Occipital lobe (tissue), 2 donors: Measurements from ENCODE around the gene GJA9. TPM values are rescaled to one million over a fixed set of nuclear protein-coding genes. Genes with fewer than 3 reads are reported as not detected.
"Not testable (repeated sequence)": the region's sequence is repeated elsewhere in the genome, so short reads cannot be mapped to it uniquely, and the experiment has no call there.

ENCODE experiments used
- DNase-seq: peaks from one replicate; lab custom pipeline; 2025; lab: John Stamatoyannopoulos, UW
- total RNA-seq: library from RNA; depleted of rRNA; stranded (reverse); fragments of >200 nt; gene quantifications from one replicate; pipeline ENCODE4 v1.2.3, GENCODE V29; 2014

Gene GJA9
- not detected for total RNA-seq

DNA sequence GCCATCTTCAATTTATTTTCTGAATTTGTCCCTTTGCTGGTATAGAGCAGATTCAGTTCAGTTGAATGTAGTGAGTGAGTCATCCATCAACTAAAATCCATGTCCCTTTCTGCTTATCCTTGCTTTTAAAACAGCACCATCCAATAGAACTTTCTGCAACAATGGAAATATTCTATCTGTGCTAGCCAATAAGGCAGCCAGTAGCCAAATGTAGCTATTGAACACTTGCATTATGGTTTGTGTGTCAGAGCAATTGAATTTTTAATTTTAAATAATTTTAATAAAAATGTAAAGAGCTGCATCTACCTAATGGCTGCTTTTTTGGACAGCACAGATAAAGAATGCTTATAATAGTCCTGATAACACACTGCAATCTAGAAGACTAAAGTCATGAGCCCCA, at the start of gene GJA9:
Gene GJA9, minus strand, starts transcription at position 101 of the 400 bp plus-strand sequence. CDS start 5,489 bp downstream, outside the sequence.
- DNase-seq, result no peak

DNA sequence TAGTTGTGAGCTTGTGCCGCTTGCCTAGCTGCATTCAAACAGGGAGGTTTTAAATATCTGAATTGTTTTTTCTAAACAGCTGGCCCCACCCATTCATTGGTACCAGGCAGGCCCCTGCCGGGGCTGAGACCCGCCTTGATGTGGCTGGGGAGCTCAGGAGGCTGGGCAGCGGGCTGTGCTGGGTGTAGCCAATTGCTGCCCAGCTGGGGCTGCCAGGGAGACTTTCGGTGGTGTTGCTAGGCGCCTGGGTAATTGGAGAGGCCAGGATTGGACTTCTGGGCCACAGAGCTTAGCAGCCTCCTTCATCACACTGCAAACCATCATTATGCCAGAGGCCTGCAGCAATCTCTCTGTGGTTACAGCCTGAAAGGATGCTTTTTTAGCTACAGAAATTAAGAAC, 48.1 kb upstream of the GJA9 start:
- DNase-seq, result peak; percentile 80

GRCh38 chr1:38929054-38929453, 47.7 kb upstream of the GJA9 start:
- no peak for DNase-seq

DNA sequence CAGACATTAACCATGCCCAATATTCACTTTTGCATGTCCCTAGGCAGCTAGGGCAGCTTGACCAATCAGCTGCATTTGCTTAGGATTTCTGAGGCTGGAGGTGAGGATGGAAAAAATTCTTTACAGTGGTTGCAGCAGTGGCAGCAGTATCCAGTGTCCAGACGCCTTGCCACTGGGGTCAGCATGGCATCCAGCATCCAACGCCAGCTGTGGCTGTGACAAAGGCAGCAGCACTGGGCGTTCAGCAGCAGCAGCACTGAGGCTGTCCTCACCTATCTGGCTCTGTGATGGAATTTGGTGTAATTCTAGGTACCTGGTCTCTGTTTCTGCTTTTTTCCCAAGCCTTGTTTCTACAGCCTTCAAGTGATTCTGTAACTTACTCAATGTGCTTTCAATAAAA, 44.7 kb upstream of the GJA9 start:
- no peak for DNase-seq

GRCh38 chr1:38925391-38925790, 44.0 kb upstream of the GJA9 start:
- DNase-seq, result no peak

- no peak for DNase-seq
Measured at GRCh38 chr1:38923607-38924006, 42.2 kb upstream of the GJA9 start.

DNA sequence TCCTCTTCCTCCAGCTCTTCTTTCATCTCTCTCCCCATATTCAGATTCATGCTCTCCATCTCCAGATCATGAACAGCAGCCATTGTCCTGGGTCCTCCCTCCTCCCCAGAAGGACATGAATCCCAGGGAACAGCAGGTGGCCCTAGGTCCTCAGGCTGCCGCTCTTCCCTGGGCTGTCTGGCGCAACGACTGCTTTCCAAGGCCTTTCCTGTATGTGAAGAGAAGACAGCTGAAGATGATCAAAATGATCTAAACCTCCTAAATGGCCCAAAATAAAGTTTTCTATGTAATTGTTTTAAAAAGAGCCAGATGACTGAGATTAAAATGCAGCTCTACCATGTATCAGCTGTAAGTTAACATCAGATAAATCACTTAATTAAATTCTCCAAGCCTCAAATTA, 37.7 kb upstream of the GJA9 start:
- peak; percentile 41 for DNase-seq

DNA sequence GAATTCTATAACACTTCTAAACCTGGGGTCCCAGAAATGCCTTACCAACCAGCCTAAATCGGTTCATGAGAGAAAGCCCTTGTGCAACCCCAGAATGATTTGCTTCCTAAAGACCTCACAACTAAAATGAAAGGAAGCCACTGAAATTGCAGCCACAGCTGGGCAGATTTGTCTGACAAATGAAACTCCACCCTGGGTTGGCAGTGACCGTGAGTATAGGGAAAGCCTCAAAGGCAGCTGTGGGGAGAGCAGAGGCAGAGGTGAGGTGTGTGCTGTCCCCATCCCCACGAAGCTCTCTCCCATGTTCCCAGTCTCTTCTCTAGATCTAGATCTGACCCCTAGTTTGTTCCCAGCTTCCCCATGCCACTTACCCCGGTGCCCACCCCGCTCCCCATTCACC, 37.2 kb upstream of the GJA9 start:
- DNase-seq, result no peak

DNA sequence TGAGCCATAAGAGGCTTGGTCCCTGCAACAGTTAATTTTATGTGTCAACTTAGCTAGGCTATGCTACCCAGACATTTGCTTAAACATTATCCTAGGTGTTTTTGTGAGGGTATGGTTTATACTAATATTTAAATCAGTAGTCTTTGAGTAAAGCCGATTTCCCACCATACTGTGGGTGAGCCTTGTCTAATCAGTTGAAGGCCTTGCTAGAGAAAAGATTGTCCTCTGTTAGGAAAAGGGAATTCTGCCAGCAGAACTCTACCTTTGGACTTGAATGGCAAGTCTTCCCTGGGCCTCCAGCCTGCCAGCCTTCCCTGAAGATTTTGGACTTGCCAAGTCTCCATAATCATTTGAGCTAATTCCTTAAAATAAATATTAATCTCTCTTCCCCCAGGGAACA, 36.4 kb upstream of the GJA9 start:
- no peak for DNase-seq

DNA sequence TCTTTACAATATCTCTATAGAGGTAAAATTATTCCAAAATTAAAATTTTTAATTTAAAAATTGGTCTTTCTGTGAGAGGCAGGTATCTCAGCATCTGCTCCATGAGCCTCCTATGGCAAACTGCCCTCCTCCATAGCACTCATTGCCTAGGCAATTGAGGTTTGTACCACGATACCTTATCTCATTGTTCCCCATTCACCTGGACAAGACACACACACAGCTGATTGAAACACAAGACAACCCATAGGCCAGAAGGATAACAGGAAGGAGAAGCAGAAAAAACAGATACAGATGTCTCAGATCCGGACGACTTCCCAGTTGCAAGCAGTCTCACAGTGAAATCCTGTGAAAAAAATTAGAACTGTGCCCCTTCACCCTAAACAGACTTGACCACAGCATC, 36.0 kb upstream of the GJA9 start:
- DNase-seq, result no peak

DNA sequence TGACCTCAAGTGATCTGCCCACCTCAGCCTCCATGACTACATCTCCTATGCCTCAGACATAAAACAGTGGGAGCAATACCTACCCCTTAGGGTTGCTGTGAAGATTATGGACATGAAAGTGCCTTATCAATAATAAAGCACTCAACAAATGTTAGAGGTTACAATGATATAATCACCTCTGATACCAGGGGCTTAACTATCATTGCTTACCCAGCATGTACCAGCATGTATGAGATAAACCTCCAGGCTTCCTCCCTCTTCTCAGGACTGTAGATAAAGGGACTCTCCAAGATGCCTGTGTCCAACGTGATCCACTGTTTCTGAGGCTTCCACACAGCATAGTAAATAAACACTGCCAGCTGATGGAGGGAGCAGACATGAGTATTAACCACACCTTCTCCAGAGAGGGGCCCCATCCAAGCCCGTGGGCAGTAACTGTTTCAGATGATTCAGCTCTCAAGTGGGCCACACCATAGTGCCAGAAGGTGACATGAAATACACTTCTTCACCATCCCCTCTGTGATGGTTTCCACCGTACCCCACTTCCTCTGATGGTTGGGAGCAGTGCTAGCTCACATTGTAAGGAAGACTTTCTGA, 34.1 kb upstream of the GJA9 start:
- DNase-seq, result no peak

GRCh38 chr1:38914908-38915307, 33.5 kb upstream of the GJA9 start:
- not testable (repeated sequence) for DNase-seq

DNA sequence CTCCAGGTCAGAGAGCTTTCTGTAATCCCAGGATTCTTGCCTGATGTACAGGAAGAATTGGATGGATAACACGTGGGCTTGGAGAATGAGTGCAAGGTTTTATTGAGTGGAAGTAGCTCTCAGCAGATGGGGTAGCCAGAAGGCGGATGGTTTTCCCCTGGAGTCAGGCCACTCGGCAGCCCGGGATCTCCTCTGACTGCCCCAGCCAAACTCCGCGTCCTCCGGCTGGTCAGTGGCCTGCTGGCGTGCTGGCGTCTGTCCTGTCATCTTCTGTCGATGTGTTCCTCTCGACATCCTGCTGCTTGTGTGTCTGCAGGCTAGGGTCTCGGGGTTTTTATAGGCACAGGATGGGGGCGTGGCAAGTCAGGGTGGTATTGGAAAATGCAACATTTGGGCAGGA, 27.4 kb upstream of the GJA9 start:
- no peak for DNase-seq

GRCh38 chr1:38905985-38906384, 24.6 kb upstream of the GJA9 start:
- DNase-seq, result no peak

DNA sequence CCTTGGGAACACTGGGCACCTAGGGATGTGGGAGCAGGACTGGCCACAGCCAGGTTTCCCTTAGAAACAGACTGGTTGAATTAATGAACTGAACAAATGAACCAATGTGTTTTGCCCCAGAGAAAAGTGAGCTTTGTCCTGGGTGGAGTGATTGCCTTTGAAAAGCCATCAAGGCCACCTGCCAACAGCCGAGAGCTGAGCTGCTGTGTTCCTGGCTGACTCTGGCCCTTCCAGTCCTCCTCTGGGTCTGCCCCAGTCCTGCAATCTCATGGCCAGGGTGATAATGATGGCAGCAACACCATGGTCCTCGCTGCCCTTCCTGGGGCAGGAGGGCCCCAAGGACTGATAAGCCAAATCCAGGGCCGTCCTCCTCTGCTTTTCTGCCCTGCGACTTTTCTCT, 18.2 kb upstream of the GJA9 start:
- no peak for DNase-seq

DNA sequence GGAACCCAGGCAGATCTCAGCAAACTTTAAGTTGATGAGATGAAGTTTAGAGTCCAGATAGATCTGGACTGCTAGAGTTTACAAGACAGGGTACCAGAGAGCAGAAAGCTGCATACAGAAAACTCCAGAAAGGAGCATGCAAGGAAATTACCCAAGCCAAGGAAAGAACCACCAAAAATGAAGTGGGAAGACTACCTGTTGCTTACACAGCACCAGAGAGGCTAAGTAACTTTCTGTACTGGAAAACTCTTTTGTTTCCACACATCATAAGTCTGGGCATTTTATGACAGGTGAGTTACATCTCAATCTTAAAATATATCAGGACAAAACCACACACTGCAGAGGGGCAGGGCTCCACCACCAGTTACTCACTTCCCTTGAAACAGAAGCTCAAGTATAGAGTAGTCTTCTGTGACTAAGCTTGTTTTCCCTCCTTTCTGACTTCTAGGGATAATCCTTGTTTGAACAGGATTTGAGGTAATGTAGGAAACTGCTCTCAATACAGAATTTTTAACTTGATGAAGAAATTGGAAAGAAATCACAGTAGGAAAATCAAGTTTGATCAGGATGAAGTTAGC, 17.4 kb upstream of the GJA9 start:
- no peak for DNase-seq

- no peak for DNase-seq
Measured at GRCh38 chr1:38896169-38896568, 14.8 kb upstream of the GJA9 start.

GRCh38 chr1:38892976-38893375, 11.6 kb upstream of the GJA9 start:
- DNase-seq, result no peak

GRCh38 chr1:38891753-38892152, 10.4 kb upstream of the GJA9 start:
- no peak for DNase-seq

DNA sequence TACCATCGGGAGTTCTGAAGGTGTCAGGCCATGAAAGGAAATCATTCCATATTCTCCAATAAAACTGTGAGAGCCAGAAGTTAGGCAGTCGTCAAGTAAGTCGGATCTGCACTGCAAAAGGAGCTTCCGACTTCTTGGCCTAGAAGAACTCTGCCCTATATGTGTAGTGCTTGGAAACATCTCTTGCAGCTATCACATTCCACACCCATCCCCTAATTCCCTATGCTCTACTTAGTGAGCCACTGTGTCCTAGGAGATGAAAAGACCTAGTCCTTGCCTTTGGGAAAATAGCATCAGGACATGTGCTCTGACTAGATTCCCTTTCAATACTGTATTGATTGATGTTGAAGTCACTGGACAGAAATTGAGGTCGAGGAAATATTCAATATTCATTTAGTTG, 8.2 kb upstream of the GJA9 start:
- no peak for DNase-seq

GRCh38 chr1:38888423-38889333, 7.3 kb upstream of the GJA9 start:
- no peak for DNase-seq

DNA sequence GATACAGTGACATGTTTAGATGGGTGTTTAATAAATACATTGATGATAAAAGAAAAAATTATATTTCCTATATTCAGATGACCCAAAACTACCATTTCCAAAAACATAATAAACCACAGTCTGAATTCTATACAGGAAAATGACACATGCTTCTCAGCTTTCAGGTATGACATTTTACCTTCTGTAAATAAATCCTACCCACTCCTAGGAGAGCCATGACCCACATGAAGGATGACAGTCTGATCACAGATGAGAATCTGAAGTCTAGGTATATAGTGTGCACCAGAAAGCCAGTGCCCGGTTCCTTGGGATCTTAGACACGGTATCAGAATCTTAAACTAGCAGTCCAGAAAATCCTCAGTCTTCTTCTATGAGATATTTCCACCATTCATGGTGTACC, 3.7 kb upstream of the GJA9 start:
- no peak for DNase-seq

GRCh38 chr1:38875811-38876210, 5.6 kb downstream of the GJA9 start:
- no peak for DNase-seq
